Activated gamma-delta T cell treated with anti-CD3 and anti-CD28 coated beads, Interleukin-2, amount 50 U/mL, for 16 hours (primary cell): ENCODE measurements around the gene CMTM2.

Source experiments
- DNase-seq: peaks from one replicate; pipeline ENCODE4 v3.0.0-alpha.2; 2020; ENCODE audit warnings: low read depth

The CMTM2 gene, protein sequence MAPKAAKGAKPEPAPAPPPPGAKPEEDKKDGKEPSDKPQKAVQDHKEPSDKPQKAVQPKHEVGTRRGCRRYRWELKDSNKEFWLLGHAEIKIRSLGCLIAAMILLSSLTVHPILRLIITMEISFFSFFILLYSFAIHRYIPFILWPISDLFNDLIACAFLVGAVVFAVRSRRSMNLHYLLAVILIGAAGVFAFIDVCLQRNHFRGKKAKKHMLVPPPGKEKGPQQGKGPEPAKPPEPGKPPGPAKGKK

DNA sequence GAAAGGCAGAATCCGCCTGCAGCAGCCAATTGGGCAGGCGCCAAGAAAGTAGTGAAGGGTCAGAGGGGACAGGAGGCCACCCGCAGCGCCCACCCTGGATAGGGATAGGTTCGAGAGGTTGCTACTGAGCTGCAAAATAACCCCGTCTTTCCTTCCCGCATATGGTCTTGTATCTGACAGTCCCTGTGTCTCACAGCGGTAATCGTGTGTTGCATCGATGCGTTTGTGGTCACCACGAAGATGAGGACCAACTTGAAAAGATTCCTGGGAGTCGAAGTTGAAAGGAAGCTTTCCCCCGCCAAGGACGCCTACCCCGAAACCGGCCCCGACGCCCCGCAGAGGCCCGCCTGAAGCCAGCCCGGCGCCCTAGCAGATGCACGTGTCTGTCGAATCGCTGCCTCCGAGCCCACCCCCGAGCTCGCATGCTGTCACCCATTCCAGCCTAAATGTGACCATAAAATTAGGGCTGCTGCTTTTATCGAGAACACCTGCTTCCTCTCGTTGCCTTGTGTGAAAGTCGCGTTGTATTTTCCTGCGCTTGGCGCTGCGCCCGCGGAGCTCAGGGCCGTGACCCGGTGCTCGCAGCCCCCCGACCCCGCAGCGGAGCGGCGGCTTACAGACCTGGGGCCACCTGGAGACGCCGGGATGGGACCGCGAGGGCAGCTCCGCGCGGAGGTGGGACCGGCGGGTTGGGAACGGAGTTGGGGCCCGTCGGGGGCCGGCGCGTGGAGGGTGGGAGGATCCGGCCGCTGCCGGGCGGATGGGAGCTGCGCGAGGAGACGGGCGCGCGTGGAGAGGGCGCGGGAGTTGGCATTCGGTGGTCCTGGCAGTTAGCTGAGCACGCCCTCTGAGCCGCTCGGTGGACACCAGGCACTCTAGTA lies at the start of gene CMTM2:
TSS of gene CMTM2 (plus strand) at position 813 of the 881 bp plus-strand sequence. CDS start 145 bp downstream, outside the sequence.
- DNase-seq = peak; percentile 6

GRCh38 chr16:66529475-66529874 lies 49.8 kb upstream of the CMTM2 start:
- DNase-seq = no peak

- no peak for DNase-seq
Measured at GRCh38 chr16:66534376-66534799, 44.9 kb upstream of the CMTM2 start.

DNA sequence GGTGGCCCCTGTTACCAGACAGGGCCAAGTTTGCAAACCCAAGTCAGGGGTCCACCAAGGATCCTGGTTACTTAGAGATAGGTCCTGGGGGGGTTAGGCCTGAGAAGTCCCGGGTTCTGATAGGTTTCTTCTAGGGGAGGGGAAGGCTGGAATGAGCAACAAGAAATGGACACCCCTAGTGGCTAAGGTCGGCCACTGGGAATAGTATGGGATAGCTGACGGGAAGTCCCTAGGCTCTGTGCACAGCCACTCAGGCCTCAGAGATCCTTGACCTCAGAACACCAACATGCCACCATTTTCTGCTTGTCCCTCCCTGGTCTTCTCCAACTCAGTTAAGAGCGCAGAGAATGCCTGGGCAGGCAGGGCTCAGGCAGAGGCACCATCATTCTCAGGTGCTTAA lies 42.7 kb upstream of the CMTM2 start:
- no peak for DNase-seq

DNA sequence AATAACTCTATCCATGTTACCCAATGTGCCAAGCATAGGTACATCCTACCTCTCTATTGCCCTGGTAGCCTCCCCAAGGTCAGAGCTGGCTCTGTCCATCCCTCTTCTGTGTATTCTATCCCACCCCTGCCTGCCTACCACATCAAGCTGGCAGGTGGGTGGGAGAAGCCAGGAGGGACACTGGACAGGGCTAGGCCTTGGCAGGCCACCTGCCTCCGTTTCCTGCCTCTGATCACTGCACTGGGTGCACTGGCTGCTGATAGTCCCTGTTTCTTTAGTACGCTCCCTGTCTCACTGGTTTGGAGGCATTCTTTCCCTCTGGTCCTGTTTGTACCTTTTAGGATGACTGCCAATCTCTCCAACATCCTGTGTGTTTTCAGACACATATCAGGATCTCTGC lies 42.0 kb upstream of the CMTM2 start:
- no peak for DNase-seq

GRCh38 chr16:66538910-66539309 lies 40.4 kb upstream of the CMTM2 start:
- no peak for DNase-seq

- no peak for DNase-seq
Measured at GRCh38 chr16:66539623-66540469, 39.4 kb upstream of the CMTM2 start.

DNA sequence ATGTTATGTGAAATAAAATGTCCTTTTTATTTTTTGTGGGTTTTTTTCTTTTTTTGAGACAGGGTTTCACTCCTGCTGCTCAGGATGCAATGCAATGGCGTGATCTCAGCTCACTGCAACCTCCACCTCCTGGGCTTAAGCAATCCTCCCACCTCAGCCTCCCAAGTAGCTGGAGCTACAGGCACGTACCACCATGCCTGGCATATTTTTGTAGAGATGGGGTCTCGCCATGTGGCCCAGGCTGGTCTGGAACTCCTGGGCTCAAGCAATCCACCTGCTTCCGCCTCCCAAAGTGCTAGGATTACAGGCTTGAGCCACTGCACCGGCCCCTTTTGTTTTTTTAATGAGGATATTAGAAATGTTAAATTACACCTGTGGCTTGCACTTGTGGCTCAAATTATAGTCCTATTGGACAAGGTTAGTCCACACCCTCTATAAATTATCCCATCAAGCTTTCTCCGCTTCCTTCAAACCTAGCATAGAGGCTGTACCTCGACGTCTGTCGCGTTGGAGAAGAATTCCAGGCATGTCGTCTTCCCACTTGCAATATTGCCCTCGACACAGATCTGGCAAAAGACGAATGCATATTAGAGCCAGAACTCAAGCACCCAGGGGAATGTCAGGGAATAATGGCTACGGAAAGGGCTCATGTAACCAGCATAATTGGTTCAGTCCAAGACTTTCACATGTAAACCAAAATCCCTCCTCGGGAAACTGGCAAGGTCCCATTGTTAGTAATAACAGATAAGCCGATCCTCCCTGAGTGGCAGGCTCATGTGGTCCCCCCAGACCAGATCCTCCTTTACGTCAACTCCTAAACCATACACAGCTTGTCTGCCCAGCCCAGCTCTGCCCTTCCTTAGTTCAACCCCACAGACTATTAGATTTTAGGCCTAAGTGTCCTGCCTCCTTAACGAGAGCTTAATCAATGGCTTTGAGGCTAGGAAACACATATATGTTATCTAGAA lies 37.6 kb upstream of the CMTM2 start:
- no peak for DNase-seq

GRCh38 chr16:66542396-66542795 lies 36.9 kb upstream of the CMTM2 start:
- DNase-seq = no peak

- no peak for DNase-seq
Measured at GRCh38 chr16:66543541-66543940, 35.7 kb upstream of the CMTM2 start.

DNA sequence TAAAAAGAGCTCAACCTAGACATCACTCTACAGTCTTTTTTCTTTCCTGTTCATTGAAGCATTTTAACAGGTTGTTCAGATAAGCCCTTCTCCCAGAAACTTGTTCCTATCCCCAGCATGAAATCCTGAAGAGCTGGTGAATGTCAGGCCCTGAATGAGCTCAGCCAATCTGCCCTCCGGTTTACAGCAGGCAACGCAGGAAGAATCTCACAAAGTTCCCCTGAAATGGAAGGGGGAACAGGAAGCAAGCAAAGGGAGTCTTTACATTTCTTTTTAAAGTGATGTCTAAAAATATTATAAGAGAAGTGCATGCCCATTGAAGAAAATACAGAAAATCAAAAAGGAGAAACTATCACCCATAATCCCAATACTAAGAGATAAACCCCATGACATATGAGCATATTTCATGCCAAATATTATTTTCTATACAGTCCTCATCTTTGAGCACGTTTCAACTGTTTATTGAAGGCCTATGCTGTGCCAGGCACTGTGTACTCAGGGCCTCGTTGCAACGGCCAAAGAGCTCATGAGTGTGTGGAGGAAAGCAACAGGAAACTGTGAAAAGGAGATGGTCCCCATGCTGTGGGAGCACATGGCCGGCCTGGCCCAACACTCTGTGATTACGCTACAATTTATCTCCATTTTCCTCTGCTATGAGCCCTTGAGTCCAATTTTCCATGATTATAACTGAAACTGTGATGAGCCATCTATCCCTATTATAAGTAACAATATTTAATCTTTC lies 35.1 kb upstream of the CMTM2 start:
- DNase-seq = no peak

DNA sequence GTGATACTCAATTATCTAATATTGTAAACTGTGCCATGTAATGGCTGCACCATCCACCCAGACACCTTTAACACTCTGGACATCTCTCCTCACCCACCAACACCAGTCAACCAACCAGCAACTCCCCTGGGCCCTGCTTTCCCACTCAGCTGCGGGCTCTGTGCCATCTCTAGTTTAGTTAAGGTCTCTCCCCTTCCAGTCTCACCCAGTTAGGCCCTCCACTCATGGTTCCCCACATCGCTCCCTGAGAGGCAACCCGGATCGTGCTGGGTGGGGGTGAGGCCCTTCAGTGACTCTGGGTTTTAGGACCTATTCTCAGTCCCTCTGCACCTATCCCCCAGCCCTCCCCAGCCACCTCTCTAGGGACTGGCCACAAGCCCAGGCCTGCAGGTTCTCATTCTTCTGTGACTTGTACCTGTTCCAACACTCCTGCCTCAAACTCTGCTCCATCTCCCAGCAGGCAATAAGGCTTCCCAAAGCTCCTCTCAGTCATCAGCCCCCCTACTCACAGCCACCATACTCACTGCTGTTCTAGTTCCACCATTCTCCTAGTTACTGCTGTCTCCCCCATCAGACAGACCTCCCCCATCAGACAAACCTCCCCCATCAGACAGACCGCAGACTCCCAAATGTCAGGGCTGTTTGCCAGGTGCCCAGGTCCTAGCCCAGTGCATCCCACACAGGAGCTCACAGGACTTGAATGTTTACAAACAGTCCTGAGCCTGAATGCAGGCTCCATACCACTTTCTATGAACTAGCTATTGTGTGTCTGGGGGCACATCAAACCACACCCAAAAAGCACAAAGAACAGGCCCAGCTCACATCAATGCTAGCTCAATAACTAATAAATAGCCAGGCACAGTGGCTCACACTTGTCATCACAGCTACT lies 31.9 kb upstream of the CMTM2 start:
- no peak for DNase-seq

GRCh38 chr16:66548068-66548467 lies 31.2 kb upstream of the CMTM2 start:
- no peak for DNase-seq

DNA sequence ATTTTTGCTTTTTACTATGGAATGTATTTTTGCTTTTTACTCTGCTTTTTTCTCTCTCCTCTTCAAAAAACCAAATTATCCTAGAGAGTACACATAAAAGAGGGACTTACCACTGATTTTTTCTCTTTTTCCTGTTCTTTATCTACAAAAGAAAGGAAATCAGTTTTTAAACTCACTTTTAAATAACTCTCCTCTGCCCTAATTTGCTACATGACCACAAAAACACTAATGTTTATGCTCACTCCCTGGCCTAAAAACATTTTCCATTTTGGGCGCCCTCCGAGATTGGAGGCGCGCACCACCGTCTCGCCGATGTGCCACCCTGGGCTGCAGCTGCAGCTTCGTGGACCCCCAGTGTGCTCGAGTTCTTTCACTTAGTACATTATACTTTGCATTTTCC lies 30.4 kb upstream of the CMTM2 start:
- DNase-seq = no peak

DNA sequence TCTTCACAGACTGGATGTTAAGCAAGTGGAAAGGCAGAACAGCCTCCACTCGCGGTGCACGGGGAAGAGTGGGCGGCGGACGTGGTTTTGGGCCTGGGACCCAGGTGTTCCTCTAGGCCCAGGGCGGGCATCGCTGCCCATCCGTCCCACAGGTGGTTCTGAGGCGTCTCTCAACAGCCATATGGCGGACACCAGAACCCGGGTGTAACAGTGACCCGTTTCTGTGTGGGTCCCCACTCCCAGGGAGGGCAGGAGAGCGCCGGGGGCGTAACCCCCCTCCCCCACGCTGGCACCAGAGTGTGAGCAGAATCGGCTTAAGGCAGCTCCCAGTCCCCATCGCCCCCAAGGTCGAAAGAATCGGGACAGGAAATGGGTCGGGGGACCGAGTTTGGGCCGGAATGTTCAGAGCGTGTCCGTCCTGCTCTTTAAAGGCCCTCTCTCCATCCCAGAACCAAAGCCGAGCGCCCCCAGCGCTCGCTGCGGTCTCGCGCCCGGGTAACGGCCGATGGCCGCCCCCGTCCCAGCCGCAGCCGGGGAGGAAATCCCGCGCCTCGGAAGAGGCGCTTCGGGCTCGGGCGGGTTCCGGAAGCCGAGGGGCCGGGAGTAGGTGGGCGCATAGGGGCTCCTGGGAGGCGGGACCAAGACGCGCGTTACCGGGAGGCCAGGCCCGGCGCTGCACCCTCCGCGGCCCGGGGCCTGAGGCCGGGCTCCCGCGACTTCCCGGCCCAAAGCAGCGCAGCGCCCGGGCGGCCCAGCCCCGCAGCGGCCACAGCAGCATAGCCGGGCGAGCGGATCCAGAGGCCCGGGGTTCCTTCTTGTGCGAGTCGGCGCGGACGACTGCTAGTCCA lies 29.8 kb upstream of the CMTM2 start, which contains the start of gene TK2:
TSS of gene TK2 (minus strand) at position 839 of the 848 bp plus-strand sequence. CDS start at position 778, 61 bp downstream.
- DNase-seq = peak; percentile 32

- DNase-seq = peak; percentile 38
Measured at GRCh38 chr16:66551348-66551759, 27.9 kb upstream of the CMTM2 start.

GRCh38 chr16:66551788-66552285 lies 27.4 kb upstream of the CMTM2 start:
- no peak for DNase-seq
